PC-9 (cell line): ENCODE measurements around the gene SNCB. TPM values are rescaled to one million over a fixed set of nuclear protein-coding genes. Genes with fewer than 3 reads are reported as not detected.

ENCODE experiments used
- BruUV-seq: library from RNA; stranded (reverse); fragments of 400-500 nt; replicated peaks from 2 replicates; lab custom pipeline; 2021; lab: Mats Ljungman, UMichigan
- CTCF ChIA-PET: fragments of 300-600 bp; sonication (Branson Sonifier 250); formaldehyde crosslinking; loops from one replicate; lab custom pipeline; 2022; ENCODE audit warnings: antibody characterized with exemption; lab: Charles Lee
- POLR2A ChIA-PET: fragments of 300-600 bp; sonication (Branson Sonifier 250); formaldehyde crosslinking; loops from one replicate; lab custom pipeline; 2022; ENCODE audit warnings: antibody characterized with exemption; ENCODE audit not compliant: unreplicated experiment; lab: Charles Lee
- DNase-seq, 2 experiments: peaks; one replicate each; pipeline versions ENCODE4 v3.0.0 to v3.0.0-alpha.2; 2015 to 2022; ENCODE audit warnings: mixed read lengths in 1 of 2
- H2AFZ ChIP-seq: fragments of 200-600 bp; sonication (generic); 2 replicates; pipeline ENCODE4 v1.8.1; 2017; ENCODE audit warnings: antibody characterized with exemption
- H3F3A ChIP-seq: fragments of 200-600 bp; sonication (generic); 2 replicates; pipeline ENCODE4 v1.8.1; 2017; ENCODE audit warnings: antibody characterized with exemption, mild to moderate bottlenecking, low read depth; ENCODE audit not compliant: insufficient read depth
- H3K27ac ChIP-seq: fragments of 200-600 bp; sonication (generic); 2 replicates; pipeline ENCODE4 v1.6.1; 2016; ENCODE audit warnings: mixed run types
- H3K27me3 ChIP-seq: fragments of 200-600 bp; sonication (generic); 2 replicates; pipeline ENCODE4 v1.6.1; 2016; ENCODE audit warnings: low read depth, mixed run types; ENCODE audit not compliant: insufficient read depth
- H3K36me3 ChIP-seq: fragments of 200-600 bp; sonication (generic); 2 replicates; pipeline ENCODE4 v1.6.1; 2016; ENCODE audit warnings: low read depth, mixed run types
- H3K4me1 ChIP-seq: fragments of 200-600 bp; sonication (generic); replicated peaks from 2 replicates; pipeline ENCODE4 v1.6.1; 2016; ENCODE audit warnings: mixed run types; ENCODE audit not compliant: insufficient read depth
- H3K4me2 ChIP-seq: fragments of 200-600 bp; sonication (generic); 2 replicates; pipeline ENCODE4 v1.6.1; 2017; ENCODE audit warnings: mixed run types
- H3K4me3 ChIP-seq: fragments of 200-600 bp; sonication (generic); 2 replicates; pipeline ENCODE4 v1.6.1; 2016; ENCODE audit warnings: mixed run types
- H3K79me2 ChIP-seq: fragments of 200-600 bp; sonication (generic); 2 replicates; pipeline ENCODE4 v1.6.1; 2017; ENCODE audit warnings: low read depth, mixed run types
- H3K9me2 ChIP-seq: fragments of 200-600 bp; sonication (generic); 2 replicates; pipeline ENCODE4 v1.8.1; 2017; ENCODE audit warnings: mild to moderate bottlenecking; ENCODE audit not compliant: insufficient read depth
- H3K9me3 ChIP-seq: fragments of 200-600 bp; sonication (generic); 2 replicates; pipeline ENCODE4 v1.8.1; 2016; ENCODE audit warnings: low read depth; ENCODE audit not compliant: insufficient read depth
- H4K20me1 ChIP-seq: fragments of 200-600 bp; sonication (generic); 2 replicates; pipeline ENCODE4 v1.8.1; 2017; ENCODE audit not compliant: insufficient read depth
- CTCF ChIP-seq: fragments of 200-600 bp; sonication (generic); conservative IDR thresholded peaks from 2 replicates; pipeline ENCODE4 v1.6.1; 2017; ENCODE audit warnings: mixed run types, antibody characterized with exemption, mild to moderate bottlenecking, moderate library complexity
- EZH2 ChIP-seq: fragments of 200-600 bp; sonication (generic); IDR thresholded peaks from 2 replicates; pipeline ENCODE4 v1.8.0; 2017; ENCODE audit warnings: antibody characterized with exemption, low read depth
- intact Hi-C: fragments of 100-400 bp; cut with micrococcal nuclease; formaldehyde crosslinking; loops from one replicate; pipeline ENCODE4 v1.10.0; 2022; ENCODE audit not compliant: unreplicated experiment
- total RNA-seq: library from RNA; stranded (reverse); gene quantifications from 2 replicates; pipeline ENCODE4 v1.2.3, GENCODE V29; 2021

SNCB gene
- total RNA-seq, 1 experiment from 2014 or later = not detected

DNA sequence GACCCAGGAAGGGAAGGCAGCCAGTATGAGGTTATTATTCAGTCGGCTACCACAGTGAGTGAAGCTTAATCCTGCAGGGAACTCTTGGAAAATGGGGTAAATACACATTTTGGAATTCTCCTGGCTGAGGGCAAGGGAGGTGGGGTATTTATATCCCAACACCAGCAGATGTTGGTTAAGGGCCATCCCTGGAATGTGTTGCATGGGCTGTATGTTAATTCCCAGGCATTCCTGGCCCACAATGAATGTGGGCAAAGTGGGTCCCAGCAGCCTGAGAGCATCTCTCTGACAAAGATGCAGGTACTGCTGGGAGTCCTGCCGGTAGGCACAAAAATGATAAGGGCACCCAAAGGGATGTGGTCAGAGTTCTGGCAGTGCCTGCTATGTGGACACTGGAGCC lies 17.5 kb downstream of the SNCB start:
- DNase-seq = no peak
- Histone ChIP-seq H3F3A (peaks cover 18% of the 10 kb centered on the region), H3K27me3 (no peaks in the 10 kb centered on the region), H3K36me3 (no peaks in the 10 kb centered on the region), H2AFZ (no peak overlapping the region), H4K20me1 (0 out of 2 replicates have a peak, but pooled peaks cover 4% of the 10 kb centered on the region), H3K4me1 (peaks cover 24% of the 10 kb centered on the region; the same call in 1 of the 2 replicates), H3K79me2 (no peaks in the 10 kb centered on the region), H3K27ac (no peak overlapping the region), H3K4me3 (no peak overlapping the region), H3K4me2 (no peak overlapping the region), H3K9me2 (no peaks in the 10 kb centered on the region), H3K9me3 (no peaks in the 10 kb centered on the region)
- no TSS peak for BruUV-seq
- intact Hi-C loops = no loop called here
- TF ChIP-seq CTCF (no peak), EZH2 (no peak)
- ChIA-PET POLR2A (no interaction called here), CTCF (no interaction called here)

DNA sequence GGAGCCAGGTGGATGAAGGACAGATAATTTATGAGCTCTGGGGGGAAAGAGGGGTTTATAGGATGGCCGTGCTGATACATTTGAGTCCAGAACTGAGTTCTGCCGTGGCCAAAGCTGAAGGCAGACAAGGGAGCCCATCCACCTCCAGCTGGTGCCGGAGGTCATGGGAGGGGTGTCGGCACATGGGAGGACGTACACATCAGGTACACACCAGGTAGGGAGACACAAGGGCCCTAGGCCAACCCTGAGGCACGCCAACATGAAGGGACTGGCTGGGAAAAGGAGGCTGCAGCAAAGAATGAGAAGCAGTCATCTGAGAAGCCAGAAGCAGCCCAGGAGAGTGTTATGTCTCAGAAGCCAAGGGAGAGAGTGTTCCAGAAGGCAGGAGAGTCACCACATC lies 18.3 kb downstream of the SNCB start:
- no TSS peak for BruUV-seq

DNA sequence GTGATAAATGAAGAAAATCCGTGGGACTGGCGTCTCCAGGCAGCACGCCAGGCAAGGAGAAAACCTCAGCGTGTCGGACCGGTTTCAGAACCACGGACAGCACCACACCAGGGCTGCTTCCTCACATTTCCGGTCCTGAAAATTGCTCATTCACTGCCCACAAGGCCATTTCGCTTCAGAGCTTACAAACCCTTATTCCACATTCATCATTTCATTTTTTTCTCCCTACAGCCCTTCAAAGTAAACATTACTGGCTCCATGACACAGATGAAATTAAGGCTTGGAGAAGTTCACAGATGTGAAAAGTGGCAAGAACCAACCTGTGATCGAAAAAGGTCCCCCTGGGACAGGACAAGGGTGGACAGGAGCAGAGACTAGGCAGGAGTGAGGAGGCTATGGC lies 18.9 kb downstream of the SNCB start:
- no peaks in the 10 kb centered on the region for H3K9me3 ChIP-seq
- H3K27ac ChIP-seq = no peak overlapping the region
- no peaks in the 10 kb centered on the region for H3K36me3 ChIP-seq
- ChIA-PET CTCF (no interaction called here), POLR2A (no interaction called here)
- H3K79me2 ChIP-seq = no peaks in the 10 kb centered on the region
- H3K4me2 ChIP-seq = no peak overlapping the region
- peak; percentile 46 to 75 for DNase-seq
- TF ChIP-seq CTCF (no peak), EZH2 (no peak)
- H3K4me3 ChIP-seq = no peak overlapping the region
- peaks cover 18% of the 10 kb centered on the region for H3F3A ChIP-seq
- H3K4me1 ChIP-seq = peaks cover 24% of the 10 kb centered on the region; the same call in 1 of the 2 replicates
- H3K9me2 ChIP-seq = no peaks in the 10 kb centered on the region
- H2AFZ ChIP-seq = no peak overlapping the region
- no TSS peak for BruUV-seq
- intact Hi-C loops = no loop called here
- peaks cover 4% of the 10 kb centered on the region; the same call in 1 of the 2 replicates for H4K20me1 ChIP-seq
- H3K27me3 ChIP-seq = no peaks in the 10 kb centered on the region

More for the DNA sequence above, 18.3 kb downstream of the SNCB start:
- Histone ChIP-seq H4K20me1 (peaks cover 4% of the 10 kb centered on the region; the same call in 1 of the 2 replicates), H3K27me3 (no peaks in the 10 kb centered on the region), H3K4me3 (no peak overlapping the region), H3K79me2 (no peaks in the 10 kb centered on the region), H3K36me3 (no peaks in the 10 kb centered on the region), H3K4me1 (peaks cover 24% of the 10 kb centered on the region; the same call in 1 of the 2 replicates), H3K9me3 (no peaks in the 10 kb centered on the region), H3K4me2 (no peak overlapping the region), H3F3A (peaks cover 18% of the 10 kb centered on the region), H3K9me2 (no peaks in the 10 kb centered on the region), H3K27ac (no peak overlapping the region), H2AFZ (no peak overlapping the region)
- ChIA-PET POLR2A (no interaction called here), CTCF (no interaction called here)
- intact Hi-C loops = no loop called here
- TF ChIP-seq CTCF (no peak), EZH2 (no peak)
- no peak for DNase-seq
